Stimulated activated CD8-positive, alpha-beta memory T cell treated with anti-CD3 and anti-CD28 coated beads, Interleukin-12 subunit alpha, Interleukin-12 subunit beta, amount 100 ng/mL, for 4 hours (primary cell): ENCODE results near the gene METTL15.
A peak's percentile ranks its signal among the peaks of the same experiment; 100 is the strongest.
"Not testable (repeated sequence)": the region's sequence is repeated elsewhere in the genome, so short reads cannot be mapped to it uniquely, and the experiment has no call there.

Experiments
- DNase-seq: peaks from one replicate; pipeline ENCODE4 v3.0.0-alpha.2; 2020; ENCODE audit warnings: low read depth

Gene METTL15

GRCh38 chr11:28107750-28108618 is at the start of gene METTL15, which contains the start of gene KIF18A:
Gene METTL15, plus strand, starts transcription at chr11:28108388. Its CDS starts 4,947 bp downstream, at chr11:28113335.
Gene KIF18A, minus strand, starts transcription at chr11:28108156. Its CDS starts 10,209 bp downstream, at chr11:28097947.
- DNase-seq = peak; percentile 94

- DNase-seq = no peak
Measured at GRCh38 chr11:28071305-28071704, 36.9 kb upstream of the METTL15 start.

DNA sequence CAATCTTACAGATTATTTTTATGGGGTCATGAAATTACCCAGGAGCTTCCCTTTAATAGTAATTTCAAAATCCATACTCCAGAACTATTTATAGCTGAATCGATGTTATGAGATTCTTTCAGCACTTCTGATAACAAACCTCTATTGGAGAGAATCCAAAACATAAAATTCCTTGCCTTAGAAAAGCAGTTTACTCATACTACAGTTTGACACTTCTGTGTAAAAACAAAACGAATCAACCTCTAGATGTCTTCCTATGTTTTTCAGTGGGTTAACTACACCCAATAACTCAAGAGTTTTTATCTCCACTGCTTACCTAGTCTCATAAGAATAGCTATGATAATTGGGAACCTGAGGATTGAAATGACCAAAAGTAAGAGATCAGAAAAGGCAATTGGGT is 35.9 kb upstream of the METTL15 start:
- DNase-seq = no peak

DNA sequence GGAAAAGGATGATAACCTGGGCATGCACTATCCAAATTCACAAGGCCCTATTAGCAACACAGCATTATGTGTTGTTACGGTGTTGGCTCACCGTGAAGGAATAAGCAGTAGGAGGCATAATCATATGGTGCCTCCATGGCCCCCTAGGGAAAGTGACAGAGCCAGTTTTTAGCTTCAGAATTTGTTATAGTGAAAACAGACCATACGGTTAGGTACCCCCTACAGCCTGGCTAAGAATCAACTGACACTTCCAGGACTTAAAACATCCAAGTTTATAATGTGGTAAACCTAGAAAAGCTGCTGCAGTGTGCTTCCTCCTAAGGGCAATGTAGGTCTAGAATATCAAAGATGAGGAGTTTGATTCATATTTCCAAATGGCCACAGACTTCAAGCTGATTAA is 30.7 kb upstream of the METTL15 start:
- DNase-seq = no peak

- DNase-seq = no peak
Measured at GRCh38 chr11:28083118-28083517, 25.1 kb upstream of the METTL15 start.

DNA sequence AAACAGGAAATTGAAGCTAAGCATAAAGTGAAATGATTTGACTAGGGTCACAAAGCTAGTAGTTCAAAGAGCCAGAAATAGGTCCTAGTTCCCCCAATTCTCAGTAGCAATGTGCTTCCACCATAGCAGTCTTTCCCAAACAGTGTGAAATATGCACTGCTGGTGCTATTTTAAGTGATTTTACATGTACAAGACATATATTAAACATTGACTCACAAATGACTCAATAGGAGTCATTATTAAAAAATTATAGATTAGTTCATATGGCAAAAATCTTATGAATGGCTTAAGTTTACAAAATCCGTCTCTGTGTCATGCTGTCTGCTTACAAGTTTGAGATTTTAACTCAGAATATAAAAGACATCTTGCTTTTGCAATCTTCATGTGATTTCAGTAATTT is 21.6 kb upstream of the METTL15 start:
- DNase-seq = no peak

DNA sequence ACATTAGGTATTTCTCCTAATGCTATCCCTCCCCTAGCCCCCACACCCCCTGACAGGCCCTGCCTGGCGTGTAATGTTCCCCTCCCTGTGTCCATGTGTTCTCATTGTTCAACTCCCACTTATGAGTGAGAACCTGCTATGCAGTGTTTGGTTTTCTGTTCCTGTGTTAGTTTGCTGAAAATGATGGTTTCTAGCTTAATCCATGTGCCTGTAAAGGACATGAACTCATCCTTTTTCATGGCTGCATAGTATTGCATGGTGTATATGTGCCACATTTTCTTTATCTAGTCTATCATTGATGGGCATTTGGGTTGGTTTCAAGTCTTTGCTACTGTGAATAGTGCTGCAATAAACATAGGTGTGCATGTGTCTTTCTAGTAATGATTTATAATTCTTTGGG is 21.0 kb upstream of the METTL15 start:
- DNase-seq = not testable (repeated sequence)

- not testable (repeated sequence) for DNase-seq
Measured at GRCh38 chr11:28087693-28088092, 20.5 kb upstream of the METTL15 start.

- no peak for DNase-seq
Measured at GRCh38 chr11:28089378-28089777, 18.8 kb upstream of the METTL15 start.

DNA sequence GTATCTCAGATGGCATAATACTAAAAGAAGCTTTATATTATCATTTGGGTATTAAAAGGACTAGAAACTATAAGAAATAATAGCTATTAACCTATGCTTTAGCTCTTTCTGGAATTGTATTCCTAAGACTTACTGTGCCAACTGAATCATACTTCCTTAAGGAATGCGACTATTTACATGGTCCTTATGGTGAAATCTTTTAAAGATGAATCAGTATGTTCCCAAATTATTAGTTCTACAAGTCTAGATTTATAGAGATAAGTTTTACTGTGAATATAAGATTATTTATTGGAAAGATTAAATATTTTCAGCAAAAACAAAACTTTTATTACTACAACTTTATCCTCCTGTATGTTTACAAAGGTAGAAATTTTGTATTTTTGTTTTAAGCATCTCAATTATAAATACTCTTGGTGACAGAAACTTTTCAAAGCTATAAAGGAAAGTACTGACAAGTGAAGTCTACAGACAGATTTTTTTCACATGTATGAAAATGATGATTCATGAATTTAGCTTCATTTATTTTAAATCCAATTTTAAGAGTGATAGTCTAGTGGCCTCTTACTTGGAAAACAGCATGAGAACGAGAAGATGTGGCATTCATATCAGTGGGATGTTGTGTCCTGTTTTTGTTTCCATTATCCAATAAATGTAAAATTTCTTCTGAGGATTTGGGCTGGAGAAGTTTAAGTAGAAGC is 18.0 kb upstream of the METTL15 start:
- DNase-seq = no peak

DNA sequence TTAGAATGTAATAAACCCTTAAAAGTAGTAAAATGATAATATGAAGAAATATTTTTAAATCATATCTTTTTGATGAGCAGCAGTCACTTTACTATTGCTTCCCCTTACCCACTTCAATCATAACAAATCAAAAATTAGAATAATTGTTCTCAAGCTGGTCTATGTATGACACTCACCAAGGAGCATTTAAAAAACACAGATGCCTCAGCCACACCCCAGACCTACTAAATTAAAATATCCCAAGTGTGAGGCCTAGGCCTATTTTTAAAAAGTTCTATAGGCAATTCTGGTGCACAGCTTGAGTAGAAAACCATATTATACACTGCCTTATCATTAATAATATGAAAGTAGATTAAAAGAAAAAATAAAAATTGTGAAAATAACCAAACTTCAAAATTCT is 15.4 kb upstream of the METTL15 start:
- DNase-seq = no peak

DNA sequence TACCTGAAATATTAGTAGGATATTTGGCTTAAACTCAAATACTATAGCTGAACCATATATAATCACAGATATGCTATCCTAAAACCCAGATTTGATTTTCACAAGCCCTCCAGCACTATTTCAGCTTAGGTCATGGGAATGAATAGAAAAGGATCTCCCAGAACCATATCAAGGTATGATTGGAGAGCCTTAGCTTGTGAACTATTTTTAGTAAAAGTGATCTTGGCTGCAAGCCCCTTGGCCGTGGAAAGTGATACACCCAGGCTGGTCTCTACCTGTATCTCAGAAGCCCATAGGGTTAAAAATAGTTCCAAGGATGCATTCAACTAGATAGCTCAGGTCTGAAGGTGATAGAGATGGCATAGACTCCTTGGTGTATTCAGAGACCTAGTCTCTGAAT is 9.9 kb upstream of the METTL15 start:
- no peak for DNase-seq

GRCh38 chr11:28099715-28100114 is 8.5 kb upstream of the METTL15 start:
- no peak for DNase-seq

DNA sequence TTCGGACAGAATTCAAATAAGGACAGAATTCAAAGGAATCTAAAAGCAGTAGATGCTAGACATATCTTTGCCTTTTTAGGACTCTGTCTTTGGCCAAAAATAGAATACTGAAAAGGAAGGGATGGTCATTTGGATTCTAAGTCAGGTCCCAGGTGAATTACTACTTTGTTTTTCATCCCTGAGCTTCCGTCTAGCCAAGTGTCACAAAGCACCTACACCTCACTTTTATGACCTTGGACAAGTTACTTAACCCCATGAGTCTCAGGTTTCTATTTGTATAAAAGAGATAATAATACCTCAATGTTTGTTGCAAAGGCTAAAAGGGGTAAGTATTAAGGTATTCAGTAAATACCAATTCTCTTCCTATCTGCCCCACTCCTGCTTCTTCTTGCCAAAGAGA is 7.5 kb upstream of the METTL15 start:
- no peak for DNase-seq

DNA sequence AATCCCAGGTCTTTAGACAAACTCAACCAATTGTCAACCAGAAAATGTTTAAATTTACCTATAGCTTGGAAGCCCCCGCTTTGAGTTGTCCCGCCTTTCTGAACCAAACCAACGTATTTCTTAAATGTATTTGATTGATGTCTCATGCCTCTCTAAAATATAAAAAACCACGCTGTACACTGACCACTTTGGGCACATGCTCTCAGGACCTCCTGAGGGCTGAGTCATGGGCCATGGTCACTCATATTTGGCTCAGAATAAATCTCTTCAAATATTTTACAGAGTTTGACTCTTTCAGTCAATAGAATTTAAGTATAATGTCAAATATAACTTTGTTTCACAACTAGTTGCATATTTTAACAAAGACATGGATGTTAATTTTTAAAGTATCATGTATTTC is 5.9 kb upstream of the METTL15 start:
- not testable (repeated sequence) for DNase-seq

- DNase-seq = no peak
Measured at GRCh38 chr11:28104425-28104824, 3.8 kb upstream of the METTL15 start.

- no peak for DNase-seq
Measured at GRCh38 chr11:28104984-28105383, 3.2 kb upstream of the METTL15 start.

DNA sequence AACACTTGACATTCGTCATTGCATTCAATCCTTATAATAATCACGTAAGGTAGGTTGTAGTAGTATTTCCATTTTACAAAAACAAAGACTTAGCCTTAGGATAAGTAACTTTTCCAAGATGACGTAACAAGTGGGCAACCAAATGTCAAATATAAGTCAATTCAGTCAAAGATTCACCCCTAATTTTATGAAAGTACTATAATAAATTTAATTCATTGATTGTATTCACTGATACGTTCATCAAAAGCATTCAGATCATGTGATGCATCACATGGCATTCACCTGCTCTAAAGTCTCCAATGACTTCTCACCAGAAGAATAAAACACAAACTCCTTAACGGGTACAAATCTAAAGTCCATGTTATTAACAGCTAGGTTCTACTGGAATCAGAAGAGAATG is 2.3 kb upstream of the METTL15 start:
- no peak for DNase-seq

- no peak for DNase-seq
Measured at GRCh38 chr11:28106353-28107043, 1.7 kb upstream of the METTL15 start.

GRCh38 chr11:28107191-28107749 is 918 bp upstream of the METTL15 start:
- no peak for DNase-seq

DNA sequence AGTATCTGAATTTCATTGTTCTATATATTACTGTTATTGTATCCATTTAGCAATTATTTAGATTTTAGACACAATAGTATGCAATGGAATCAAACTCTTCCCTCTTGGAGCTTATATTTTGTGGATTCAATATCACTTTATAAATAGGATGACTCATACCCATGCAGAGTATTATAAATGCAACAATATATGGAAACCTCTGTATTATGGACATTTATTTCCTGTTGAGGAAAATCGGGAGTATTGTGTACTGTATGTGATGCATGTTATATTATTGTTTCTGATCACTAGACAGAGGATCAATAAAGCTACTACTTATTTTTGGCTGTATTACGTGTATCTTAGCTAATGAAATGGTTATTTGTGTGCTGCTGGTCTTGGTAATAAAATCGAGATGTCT is 770 bp downstream of the METTL15 start:
- no peak for DNase-seq

DNA sequence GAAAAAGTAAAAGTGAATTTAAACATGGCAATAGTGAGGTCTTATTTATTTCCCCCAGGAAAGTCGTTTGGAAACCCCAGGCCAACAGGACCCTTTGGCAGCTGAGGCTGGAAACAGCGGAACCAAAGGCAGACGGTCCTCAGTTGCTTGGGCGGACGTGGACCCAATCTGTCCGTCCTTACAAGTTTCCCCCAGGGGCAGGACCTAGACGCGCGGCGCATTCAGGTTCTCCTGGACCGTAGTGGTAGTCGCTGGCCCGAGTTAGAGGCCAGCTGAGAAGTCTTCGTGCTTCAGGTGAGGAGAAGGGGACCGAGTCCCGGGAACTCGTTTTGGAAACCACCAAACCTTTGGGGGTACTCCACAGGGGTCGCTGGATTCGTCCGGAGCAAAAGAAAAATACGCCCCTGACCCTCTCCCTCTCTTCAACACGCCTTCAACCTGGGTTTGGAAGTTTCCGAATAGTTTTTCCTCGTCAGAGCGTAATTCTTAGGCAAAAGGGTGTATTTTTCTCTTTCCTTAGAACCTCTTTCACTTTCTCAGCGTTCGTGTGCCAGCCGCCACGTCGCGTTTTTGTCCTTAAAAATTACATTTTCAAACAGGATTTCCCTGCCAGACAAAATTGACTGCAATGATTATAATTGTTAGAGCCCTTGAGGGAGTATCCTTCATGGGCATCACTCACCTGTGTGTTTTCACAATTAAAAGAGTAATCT is 2.1 kb downstream of the METTL15 start:
- peak; percentile 34 for DNase-seq
